ENCODE measurements around the gene FLACC1.

Gene FLACC1

GRCh38 chr2:201258666-201259615, 98.2 kb downstream of the FLACC1 start:
- in situ Hi-C loops (cut with MboI; ENCODE audit: low pct_unique_long_range_greater_than_20kb, low sequenced_read_pairs, unreplicated experiment) = no loop called here
- no peak for TF ChIP-seq CTCF (IDR thresholded peaks at IDR 0.05; ENCODE audit: extremely low read depth, insufficient read depth, missing control alignments)
- DNase-seq (ENCODE audit: low spot score) = no peak

- peak; percentile 22 for TF ChIP-seq CTCF (IDR thresholded peaks at IDR 0.05; ENCODE audit: extremely low read depth, insufficient read depth, missing control alignments)
- peak; percentile 60 for DNase-seq (ENCODE audit: low spot score)
- in situ Hi-C loops (cut with MboI; ENCODE audit: low pct_unique_long_range_greater_than_20kb, low sequenced_read_pairs, unreplicated experiment) = no loop called here
These were observed 99.0 kb downstream of the FLACC1 start for GRCh38 chr2:201257956-201258665.

- no peak for TF ChIP-seq CTCF (IDR thresholded peaks at IDR 0.05; ENCODE audit: extremely low read depth, insufficient read depth, missing control alignments)
- in situ Hi-C loops (cut with MboI; ENCODE audit: low pct_unique_long_range_greater_than_20kb, low sequenced_read_pairs, unreplicated experiment) = no loop called here
- peak; percentile 47 for DNase-seq (ENCODE audit: low spot score)
These were observed 99.7 kb downstream of the FLACC1 start for GRCh38 chr2:201257381-201257955.

GRCh38 chr2:201256082-201256481, 101.1 kb downstream of the FLACC1 start:
- no peak for DNase-seq (ENCODE audit: low spot score)
- no peak for TF ChIP-seq CTCF (IDR thresholded peaks at IDR 0.05; ENCODE audit: extremely low read depth, insufficient read depth, missing control alignments)
- in situ Hi-C loops (cut with MboI; ENCODE audit: low pct_unique_long_range_greater_than_20kb, low sequenced_read_pairs, unreplicated experiment) = no loop called here

GRCh38 chr2:201255408-201256033, 101.6 kb downstream of the FLACC1 start:
- DNase-seq (ENCODE audit: low spot score) = no peak
- no peak for TF ChIP-seq CTCF (IDR thresholded peaks at IDR 0.05; ENCODE audit: extremely low read depth, insufficient read depth, missing control alignments)
- in situ Hi-C loops (cut with MboI; ENCODE audit: low pct_unique_long_range_greater_than_20kb, low sequenced_read_pairs, unreplicated experiment) = no loop called here

- in situ Hi-C loops (cut with MboI; ENCODE audit: low pct_unique_long_range_greater_than_20kb, low sequenced_read_pairs, unreplicated experiment) = no loop called here
- no peak for DNase-seq (ENCODE audit: low spot score)
These were observed 102.9 kb downstream of the FLACC1 start for GRCh38 chr2:201254081-201254730.

More at GRCh38 chr2:201254081-201254730, 102.9 kb downstream of the FLACC1 start:
- TF ChIP-seq CTCF (IDR thresholded peaks at IDR 0.05; ENCODE audit: extremely low read depth, insufficient read depth, missing control alignments) = no peak
